ENCODE results near the gene LY9.
"Not testable (repeated sequence)": the region's sequence is repeated elsewhere in the genome, so short reads cannot be mapped to it uniquely, and the experiment has no call there.

The LY9 gene

GRCh38 chr1:160865337-160865736 lies 69.4 kb downstream of the LY9 start:
- DNase-seq (ENCODE audit: low spot score), result no peak

- DNase-seq (ENCODE audit: low spot score), result no peak
Observed at GRCh38 chr1:160866001-160866694, 70.2 kb downstream of the LY9 start.

GRCh38 chr1:160866695-160867260 lies 70.8 kb downstream of the LY9 start:
- DNase-seq (ENCODE audit: low spot score), result no peak

- DNase-seq (ENCODE audit: low spot score), result not testable (repeated sequence)
Observed at GRCh38 chr1:160867651-160868050, 71.7 kb downstream of the LY9 start.

- DNase-seq (ENCODE audit: low spot score), result no peak
Observed at GRCh38 chr1:160868141-160868540, 72.2 kb downstream of the LY9 start.

- DNase-seq (ENCODE audit: low spot score), result no peak
Observed at GRCh38 chr1:160874935-160875334, 79.0 kb downstream of the LY9 start.

- DNase-seq (ENCODE audit: low spot score), result not testable (repeated sequence)
Observed at GRCh38 chr1:160875591-160875990, 79.6 kb downstream of the LY9 start.

GRCh38 chr1:160876311-160876710 lies 80.3 kb downstream of the LY9 start:
- DNase-seq (ENCODE audit: low spot score), result no peak

- no peak for DNase-seq (ENCODE audit: low spot score)
Observed at GRCh38 chr1:160877221-160877620, 81.2 kb downstream of the LY9 start.
